ENCODE results near the gene MINDY4B.

- TF ChIP-seq POLR2A (IDR thresholded peaks at IDR 0.05; ENCODE audit: low read depth, low read length) (no peak), TAF1 (IDR thresholded peaks at IDR 0.05; ENCODE audit: borderline replicate concordance, low read depth, low read length) (no peak)
Measured at GRCh38 chr3:150825192-150825915, 79.9 kb downstream of the MINDY4B start.

All from GM12892 (cell line).